GM19193 (cell line): ENCODE results near the gene CSPG4.
A peak's percentile ranks its signal among the peaks of the same experiment; 100 is the strongest.

ENCODE experiments used
- POLR2A ChIP-seq: IDR thresholded peaks from 4 replicates; pipeline ENCODE4 v1.6.1; 2011; ENCODE audit not compliant: insufficient read depth, insufficient read length; ENCODE audit errors: extremely low read depth

The CSPG4 gene

DNA sequence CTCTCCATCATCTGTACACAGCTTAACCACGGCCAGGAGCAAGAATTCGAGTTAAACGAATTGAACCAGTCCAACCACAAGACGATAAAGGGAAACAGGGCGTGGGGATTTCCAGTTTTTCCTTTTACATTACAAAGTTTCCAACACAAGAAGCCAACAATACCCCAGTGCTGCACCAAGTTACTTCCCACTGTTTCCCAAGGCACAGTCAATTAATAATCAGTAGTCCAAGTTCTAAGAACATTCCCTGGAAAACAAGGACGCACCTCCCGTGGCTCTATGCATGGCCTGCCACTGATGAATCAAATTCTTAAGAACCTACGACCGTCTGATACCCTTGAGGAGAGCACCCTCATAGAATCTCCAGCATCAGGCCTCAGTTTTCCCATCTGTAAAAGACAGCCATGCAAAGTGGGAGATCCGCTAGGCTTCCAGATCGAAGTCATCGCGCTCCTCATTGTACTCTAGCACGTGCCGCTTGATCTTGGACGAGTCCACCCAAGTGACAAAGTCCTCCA is 73.4 kb downstream of the CSPG4 start:
- TF ChIP-seq POLR2A, result no peak

DNA sequence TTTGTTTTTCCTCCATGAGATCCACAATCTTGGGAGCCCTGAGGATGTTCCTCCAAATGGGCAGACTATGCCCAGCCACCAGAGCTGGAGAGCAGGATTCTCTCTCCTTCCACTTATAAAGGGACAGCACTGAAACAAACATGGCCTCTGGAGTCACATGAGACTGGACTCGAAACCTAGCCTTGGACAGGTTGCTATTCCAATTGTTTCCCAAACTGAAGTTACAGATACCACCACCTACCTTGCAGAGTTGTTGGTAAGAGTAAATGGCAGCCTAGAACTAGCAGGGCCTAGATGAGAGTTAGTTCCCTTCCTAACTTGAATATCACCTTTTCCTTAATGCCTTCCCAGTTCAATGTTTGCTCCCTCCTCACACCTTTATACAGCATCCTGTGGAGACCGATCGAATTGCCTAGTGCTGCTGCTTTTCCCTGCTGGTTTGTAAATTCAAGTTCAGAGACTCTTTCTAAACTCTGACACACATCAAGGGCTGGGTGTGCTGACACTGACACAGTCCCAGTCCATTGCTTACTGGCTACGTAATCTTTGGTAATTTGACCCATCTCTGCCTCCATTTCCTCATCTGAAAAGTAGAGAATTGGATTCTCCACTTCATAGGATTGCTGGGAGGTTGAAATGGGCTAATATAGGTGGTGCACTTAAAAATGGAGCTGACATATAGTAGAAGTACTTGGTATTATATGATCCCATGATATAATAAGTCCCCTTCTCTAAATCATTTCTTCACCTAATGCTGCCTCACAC is 75.2 kb downstream of the CSPG4 start:
- no peak for TF ChIP-seq POLR2A

DNA sequence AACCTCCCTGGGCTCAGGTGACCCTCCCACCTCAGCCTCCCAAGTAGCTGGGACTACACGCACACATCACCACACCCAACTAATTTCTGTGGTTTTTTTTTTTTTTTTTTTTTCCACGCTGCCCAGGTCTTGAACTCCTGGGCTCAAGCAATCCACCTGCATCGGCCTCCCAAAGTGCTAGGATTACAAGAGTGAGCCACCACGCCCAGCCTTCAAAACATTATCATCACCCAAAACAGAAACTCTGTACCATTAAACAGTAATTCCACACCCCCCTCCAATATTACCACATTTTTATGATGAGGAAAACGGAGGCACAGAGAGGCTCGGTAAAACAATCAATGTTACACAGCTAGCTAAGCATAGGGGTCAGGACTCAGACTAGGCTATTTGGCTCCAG is 76.6 kb downstream of the CSPG4 start:
- TF ChIP-seq POLR2A, result no peak

DNA sequence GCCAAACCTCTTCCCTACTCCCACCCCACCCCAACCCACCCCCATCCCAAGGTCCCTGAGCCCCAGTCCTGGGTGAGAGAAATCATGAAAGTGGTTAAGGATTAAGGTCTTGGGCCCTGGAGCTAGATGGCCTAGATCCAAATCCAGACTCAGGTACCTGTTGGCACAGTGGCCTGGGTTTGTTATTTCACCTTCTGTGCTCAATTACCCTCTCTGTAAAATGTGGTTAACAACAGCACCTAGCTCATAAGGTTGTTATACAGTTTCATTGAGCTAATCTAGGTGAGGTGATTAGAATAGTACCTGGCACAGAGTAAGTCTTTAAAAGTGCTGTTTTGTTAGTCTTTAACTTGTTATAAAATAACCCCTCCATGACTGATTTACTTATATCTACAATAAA is 80.7 kb downstream of the CSPG4 start:
- TF ChIP-seq POLR2A, result no peak

DNA sequence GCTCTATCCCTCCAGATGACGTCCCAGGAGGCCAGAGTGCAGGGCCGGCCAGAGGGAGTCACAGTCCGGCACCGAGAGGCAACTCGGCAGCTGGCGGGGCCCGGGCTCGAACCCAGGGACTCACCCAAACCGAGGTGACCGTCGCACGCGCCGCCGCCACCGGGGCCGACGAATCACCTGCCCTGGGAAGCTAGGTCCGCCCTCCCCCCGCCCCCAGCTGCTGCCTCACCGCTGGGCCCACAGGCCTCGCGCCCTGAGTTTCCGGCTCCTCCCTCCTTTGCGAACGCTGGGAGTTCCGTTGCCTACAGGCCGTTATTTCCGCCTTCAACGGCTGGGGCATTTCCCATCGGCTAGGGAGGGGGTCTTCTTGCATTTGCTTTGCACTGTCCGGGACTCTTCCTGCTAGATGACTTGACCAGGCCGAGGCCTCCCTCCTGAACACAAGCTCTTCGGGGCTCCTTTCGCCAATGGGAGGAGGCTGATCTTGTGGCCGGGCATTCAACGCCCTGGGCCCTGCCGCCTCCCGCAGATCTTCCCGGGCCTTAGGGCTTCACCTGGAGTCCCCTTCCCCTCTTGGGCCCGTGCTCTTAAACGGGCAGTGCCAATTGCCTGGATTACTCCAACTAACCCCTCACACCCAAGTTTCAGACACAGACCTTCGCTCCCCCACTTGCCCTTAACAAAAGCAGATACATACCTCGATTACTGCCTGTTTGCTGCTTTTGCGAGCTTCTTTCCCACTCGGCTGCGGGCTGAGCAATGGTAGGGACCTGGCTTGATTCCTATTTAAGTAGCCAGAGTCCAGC is 86.9 kb downstream of the CSPG4 start, which contains the start of gene SNUPN:
SNUPN (minus strand) TSS at position 184 of the 806 bp plus-strand sequence. CDS start 4,674 bp downstream, outside the sequence.
- peak; percentile 84 for TF ChIP-seq POLR2A
